ENCODE data around the gene HMGCS1. TPM values are rescaled to one million over a fixed set of nuclear protein-coding genes. Genes with fewer than 3 reads are reported as not detected.
A peak's percentile ranks its signal among the peaks of the same experiment; 100 is the strongest.

The HMGCS1 gene
- total and polyA plus RNA-seq, 2 of the 8 experiments (the other 6 are each of a cell fraction or from before 2014, with no cell fraction given) = 63.6 to 236 TPM

- Histone ChIP-seq H2BK12ac (ENCODE audit: low read depth, low read length) (no peak overlapping the region), H3K4me3 (ENCODE audit: extremely low read depth in 1 of 4, insufficient read depth in 2 of 4, low read depth in 3 of 4, low read length in 4 of 4) (peak overlapping the region in 1 of 4 experiments; percentile 91; a peak in 2 of 8 replicates), H3K27me3 (replicated peaks in 1 of 4; ENCODE audit: control insufficient read depth in 3 of 4, extremely low read depth in 1 of 4, insufficient read depth in 3 of 4, low read length in 3 of 4) (no peaks in the 10 kb centered on the region), H4K5ac (ENCODE audit: insufficient read length, low read depth, low read length) (no peak overlapping the region), H2AK5ac (ENCODE audit: low read depth, low read length) (no peak overlapping the region), H3K79me1 (ENCODE audit: low read depth, low read length) (no peaks in the 10 kb centered on the region), H3K9me3 (ENCODE audit: insufficient read depth in 2 of 2, low read depth in 1 of 2, low read length in 1 of 2) (no peaks in the 10 kb centered on the region), H2BK20ac (ENCODE audit: low read length) (no peak overlapping the region), H3K9ac (replicated peaks in 1 of 4; ENCODE audit: extremely low read depth in 1 of 4, low read depth in 3 of 4, low read length in 3 of 4) (no peak overlapping the region), H3K79me2 (ENCODE audit: control insufficient read depth in 1 of 2, insufficient read depth in 2 of 2, low read length in 2 of 2) (peaks cover 40 to 91% of the 10 kb centered on the region in 2 experiments), H3K18ac (ENCODE audit: extremely low read depth, low read length) (no peak overlapping the region), H2BK15ac (ENCODE audit: low read length) (no peak overlapping the region), H3K14ac (ENCODE audit: insufficient read length) (no peak overlapping the region), H3K56ac (replicated peaks; ENCODE audit: insufficient read length, low read depth, low read length) (no peak overlapping the region), H3K23me2 (ENCODE audit: low read depth, low read length) (peaks cover 2% of the 10 kb centered on the region), H2AFZ (ENCODE audit: low read length) (no peak overlapping the region), H3K4me1 (replicated peaks in 1 of 4; ENCODE audit: control insufficient read depth in 3 of 4, insufficient read depth in 4 of 4, low read length in 3 of 4) (peaks cover 0 to 13% (median 8%) of the 10 kb centered on the region in 4 experiments; a peak in 6 of 7 replicates), H3K36me3 (ENCODE audit: control insufficient read depth in 2 of 4, insufficient read depth in 4 of 4, low read length in 3 of 4) (peaks cover 0 to 30% (median 0%) of the 10 kb centered on the region in 4 experiments; a peak in 1 of 8 replicates), H2BK5ac (ENCODE audit: low read depth, low read length) (no peak overlapping the region), H2BK120ac (replicated peaks; ENCODE audit: low read depth, low read length) (no peak overlapping the region), H3K4ac (replicated peaks; ENCODE audit: insufficient read length, low read depth, low read length) (no peak overlapping the region), H4K8ac (ENCODE audit: extremely low read depth, insufficient read depth, low read length) (no peak overlapping the region), H4K20me1 (replicated peaks in 1 of 2; ENCODE audit: control insufficient read depth in 1 of 2, insufficient read depth in 2 of 2, low read length in 2 of 2) (peaks cover 22 to 34% of the 10 kb centered on the region in 2 experiments), H3K4me2 (ENCODE audit: insufficient read depth in 1 of 2, low read depth in 2 of 2, low read length in 2 of 2) (peak overlapping the region; percentile 80 to 95; a peak in 3 of 4 replicates), H4K91ac (replicated peaks; ENCODE audit: insufficient read length, low read length) (no peak overlapping the region), H3K27ac (ENCODE audit: low read depth, low read length) (no peak overlapping the region), H3K23ac (ENCODE audit: insufficient read length) (no peak overlapping the region)
- FAIRE-seq = no peak
- POLR2A ChIA-PET (ENCODE audit: partially characterized antibody) = interaction anchor here (1.6 kb wide), 1 partner anchor 188 kb away, joined by 4 read pairs; the partner anchor contains the start of gene ZNF131
- TF ChIP-seq JUN (IDR thresholded peaks at IDR 0.05; ENCODE audit: low read depth, low read length) = no peak
- TF ChIP-seq SAP30 (IDR thresholded peaks at IDR 0.05; ENCODE audit: insufficient read depth, insufficient replicate concordance, low read length) = no peak
- TF ChIP-seq CBX8 (IDR thresholded peaks at IDR 0.05; ENCODE audit: borderline replicate concordance, low read depth, low read length) = no peak
- TF ChIP-seq CTCF (IDR thresholded peaks at IDR 0.05; ENCODE audit: control extremely low read depth in 1 of 3, insufficient read depth in 1 of 3, low read depth in 1 of 3, low read length in 3 of 3) = no peak
- TF ChIP-seq TEAD4 (IDR thresholded peaks at IDR 0.05; ENCODE audit: low read depth, low read length) = peak; percentile 53; the same call in 1 of the 2 replicates
- TF ChIP-seq BACH1 (IDR thresholded peaks at IDR 0.05; ENCODE audit: low read length) = no peak
- DNase-seq (ENCODE audit: low read depth in 1 of 2, low spot score in 2 of 2) = no peak
- 83% methylated on average over 3 of the region's 3 CpGs; no CpG with 5 or more reads in 1 of the 2 experiments for WGBS, 2 experiments (ENCODE audit: extremely low coverage in 1 of 2, insufficient coverage in 1 of 2, insufficient read length in 1 of 2, insufficient replicate concordance in 2 of 2, low coverage in 1 of 2, low lambda C conversion rate in 2 of 2, missing lambda C conversion rate in 1 of 2)
- CTCF ChIA-PET (ENCODE audit: partially characterized antibody) = interaction anchor here (0.7 to 1.6 kb wide), 8 partner anchors 9 to 231 kb away, joined by 3 to 5 read pairs (median 4); partner anchors contain the start of gene TMEM267
These were observed 4.1 kb downstream of the HMGCS1 start for GRCh38 chr5:43309122-43309521.

All from H1 (cell line).